ENCODE measurements around the gene SAMD4B. TPM values are rescaled to one million over a fixed set of nuclear protein-coding genes. Genes with fewer than 3 reads are reported as not detected.

SAMD4B gene
- total RNA-seq, 2 donors from 2014 or later = 133 to 227 TPM

GRCh38 chr19:39303373-39304184, 38.6 kb upstream of the SAMD4B start:
- DNase-seq (ENCODE audit: low spot score) = no peak
- Histone ChIP-seq H3K9me3 (no peaks in the 10 kb centered on the region), H3K4me3 (no peak overlapping the region), H3K36me3 (no peaks in the 10 kb centered on the region), H3K27ac (no peak overlapping the region), H3K4me1 (replicated peaks) (peaks cover 5% of the 10 kb centered on the region), H3K27me3 (replicated peaks; ENCODE audit: insufficient read depth) (peaks cover 2% of the 10 kb centered on the region)
- 54% methylated on average over 10 of the region's 10 CpGs for WGBS
- TF ChIP-seq POLR2AphosphoS5 (IDR thresholded peaks at IDR 0.05) (no peak), CTCF (IDR thresholded peaks at IDR 0.05) (no peak), POLR2A (IDR thresholded peaks at IDR 0.05) (no peak)
- intact Hi-C loops (cut with DNase I) = no loop called here

GRCh38 chr19:39304185-39304513, 38.1 kb upstream of the SAMD4B start:
- H3K27ac ChIP-seq = no peak overlapping the region
- intact Hi-C loops (cut with DNase I) = no loop called here
- no peaks in the 10 kb centered on the region for H3K36me3 ChIP-seq
- peaks cover 2% of the 10 kb centered on the region for H3K27me3 ChIP-seq (replicated peaks; ENCODE audit: insufficient read depth)
- no peak for DNase-seq (ENCODE audit: low spot score)
- no peak overlapping the region for H3K4me3 ChIP-seq
- H3K4me1 ChIP-seq (replicated peaks) = peaks cover 5% of the 10 kb centered on the region
- H3K9me3 ChIP-seq = no peaks in the 10 kb centered on the region
- TF ChIP-seq CTCF (IDR thresholded peaks at IDR 0.05) = no peak
- TF ChIP-seq POLR2AphosphoS5 (IDR thresholded peaks at IDR 0.05) = no peak
- TF ChIP-seq POLR2A (IDR thresholded peaks at IDR 0.05) = no peak

GRCh38 chr19:39304701-39305571, 37.3 kb upstream of the SAMD4B start:
- H3K27ac ChIP-seq = no peak overlapping the region
- peaks cover 5% of the 10 kb centered on the region for H3K4me1 ChIP-seq (replicated peaks)
- no peaks in the 10 kb centered on the region for H3K9me3 ChIP-seq
- no peaks in the 10 kb centered on the region for H3K36me3 ChIP-seq
- no peak overlapping the region for H3K4me3 ChIP-seq
- DNase-seq (ENCODE audit: low spot score) = no peak
- H3K27me3 ChIP-seq (replicated peaks; ENCODE audit: insufficient read depth) = peaks cover 2% of the 10 kb centered on the region
- no peak for TF ChIP-seq POLR2AphosphoS5 (IDR thresholded peaks at IDR 0.05)
- TF ChIP-seq CTCF (IDR thresholded peaks at IDR 0.05) = no peak
- TF ChIP-seq POLR2A (IDR thresholded peaks at IDR 0.05) = no peak
- intact Hi-C loops (cut with DNase I) = no loop called here
- WGBS = 39% methylated on average over 6 of the region's 6 CpGs

- DNase-seq (ENCODE audit: low spot score) = no peak
- H3K9me3 ChIP-seq = no peaks in the 10 kb centered on the region
- H3K27ac ChIP-seq = no peak overlapping the region
- TF ChIP-seq POLR2A (IDR thresholded peaks at IDR 0.05) (no peak), POLR2AphosphoS5 (IDR thresholded peaks at IDR 0.05) (no peak), CTCF (IDR thresholded peaks at IDR 0.05) (no peak)
- H3K36me3 ChIP-seq = no peaks in the 10 kb centered on the region
- H3K4me1 ChIP-seq (replicated peaks) = peaks cover 5% of the 10 kb centered on the region
- intact Hi-C loops (cut with DNase I) = no loop called here
- peaks cover 2% of the 10 kb centered on the region for H3K27me3 ChIP-seq (replicated peaks; ENCODE audit: insufficient read depth)
- H3K4me3 ChIP-seq = no peak overlapping the region
Observed at GRCh38 chr19:39306075-39306474, 36.1 kb upstream of the SAMD4B start.

Measured in prostate gland (tissue), 2 donors.